ENCODE data around the gene PGM5.
"Not testable (repeated sequence)": the region's sequence is repeated elsewhere in the genome, so short reads cannot be mapped to it uniquely, and the experiment has no call there.

The PGM5 gene

GRCh38 chr9:68356380-68357118 is at the start of gene PGM5:
Gene PGM5 (plus strand): TSS chr9:68356611. CDS start chr9:68357128, 517 bp downstream.
- not testable (repeated sequence) for DNase-seq (ENCODE audit: low read depth in 4 of 4, low spot score in 1 of 4)

- DNase-seq (ENCODE audit: low read depth in 4 of 4, low spot score in 1 of 4) = not testable (repeated sequence)
Measured at GRCh38 chr9:68307127-68307526, 49.3 kb upstream of the PGM5 start.

DNA sequence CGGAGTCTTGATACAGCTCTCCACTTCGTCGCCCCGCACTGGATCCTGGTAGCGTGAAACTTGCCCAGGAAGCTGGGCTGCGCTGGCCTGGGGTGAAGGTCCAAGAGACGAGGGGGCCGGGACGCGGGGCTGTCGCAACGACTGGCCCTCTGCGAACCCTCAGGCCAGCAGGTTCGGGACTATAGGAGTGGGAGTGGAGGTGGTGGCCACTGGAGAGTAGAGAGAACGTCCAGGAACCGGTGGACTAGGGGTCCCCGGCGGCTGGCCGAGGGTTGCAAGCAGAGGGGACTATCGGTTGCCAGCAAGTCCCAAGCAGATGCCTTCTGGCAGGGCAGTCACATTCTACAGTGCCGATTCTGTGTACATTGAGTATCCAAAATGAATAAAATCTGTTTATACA is 48.8 kb upstream of the PGM5 start:
- DNase-seq (ENCODE audit: low read depth in 4 of 4, low spot score in 1 of 4) = not testable (repeated sequence)

DNA sequence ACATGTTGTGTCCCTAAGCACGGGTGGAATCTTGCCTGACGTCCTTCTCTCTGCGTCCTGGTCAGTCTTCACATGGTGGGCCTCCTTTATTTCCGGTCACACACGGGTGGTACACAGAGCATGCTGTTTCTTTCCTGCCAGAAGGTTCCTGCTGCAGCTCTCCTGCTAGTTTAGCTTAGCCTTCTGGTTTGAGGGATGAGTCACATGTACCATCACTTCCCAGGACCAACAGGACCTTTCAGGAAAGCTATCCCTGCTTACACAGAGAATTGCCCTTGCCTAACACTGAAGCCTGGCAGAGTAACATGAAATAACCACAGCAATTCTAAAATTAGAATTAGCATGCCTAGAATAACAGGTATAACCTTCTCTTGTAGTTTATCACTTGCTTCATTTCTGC is 45.2 kb upstream of the PGM5 start:
- DNase-seq (ENCODE audit: low read depth in 4 of 4, low spot score in 1 of 4) = not testable (repeated sequence)

GRCh38 chr9:68318209-68318608 is 38.2 kb upstream of the PGM5 start:
- not testable (repeated sequence) for DNase-seq (ENCODE audit: low read depth in 4 of 4, low spot score in 1 of 4)

DNA sequence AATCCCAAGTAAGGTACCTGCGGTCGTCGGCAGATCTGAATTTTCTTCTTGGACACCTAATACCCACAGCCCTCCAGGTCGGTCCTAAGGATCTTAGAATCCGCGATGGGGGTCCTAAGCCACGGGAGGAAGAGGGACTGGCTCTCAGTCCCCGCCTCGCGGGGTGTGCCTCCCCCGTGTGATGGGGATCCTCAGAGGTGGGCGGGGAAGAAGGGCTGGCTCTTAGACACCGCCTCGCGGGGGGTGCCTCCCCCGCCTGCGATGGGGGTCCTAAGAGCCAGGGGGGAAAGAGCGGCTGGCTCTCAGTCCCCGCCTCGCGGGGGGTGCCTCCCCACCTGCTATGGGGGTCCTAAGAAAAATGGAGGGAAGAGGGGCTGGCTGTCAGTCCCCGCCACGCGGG is 32.7 kb upstream of the PGM5 start:
- not testable (repeated sequence) for DNase-seq (ENCODE audit: low read depth in 4 of 4, low spot score in 1 of 4)

DNA sequence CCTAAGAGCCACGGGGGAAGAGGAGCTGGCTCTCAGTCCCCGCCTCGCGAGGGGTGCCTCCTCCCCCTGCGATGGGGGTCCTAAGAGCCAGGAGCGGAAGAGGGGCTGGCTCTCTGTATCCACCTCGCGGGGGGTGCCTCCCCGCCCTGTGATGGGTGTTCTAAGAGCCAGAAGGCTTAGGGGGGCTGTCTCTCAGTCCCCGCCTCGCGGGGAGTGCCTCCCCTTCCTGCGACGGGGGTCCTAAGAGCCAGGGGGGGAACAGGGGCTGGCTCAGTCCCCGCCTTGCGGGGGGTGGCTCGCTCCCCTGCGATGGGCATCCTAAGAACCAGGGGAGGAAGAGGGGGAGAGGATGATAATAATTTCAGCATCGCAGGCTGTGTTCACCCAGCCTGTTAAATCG is 31.9 kb upstream of the PGM5 start:
- DNase-seq (ENCODE audit: low read depth in 4 of 4, low spot score in 1 of 4) = not testable (repeated sequence)

- DNase-seq (ENCODE audit: low read depth in 4 of 4, low spot score in 1 of 4) = not testable (repeated sequence)
Measured at GRCh38 chr9:68329106-68329505, 27.3 kb upstream of the PGM5 start.

DNA sequence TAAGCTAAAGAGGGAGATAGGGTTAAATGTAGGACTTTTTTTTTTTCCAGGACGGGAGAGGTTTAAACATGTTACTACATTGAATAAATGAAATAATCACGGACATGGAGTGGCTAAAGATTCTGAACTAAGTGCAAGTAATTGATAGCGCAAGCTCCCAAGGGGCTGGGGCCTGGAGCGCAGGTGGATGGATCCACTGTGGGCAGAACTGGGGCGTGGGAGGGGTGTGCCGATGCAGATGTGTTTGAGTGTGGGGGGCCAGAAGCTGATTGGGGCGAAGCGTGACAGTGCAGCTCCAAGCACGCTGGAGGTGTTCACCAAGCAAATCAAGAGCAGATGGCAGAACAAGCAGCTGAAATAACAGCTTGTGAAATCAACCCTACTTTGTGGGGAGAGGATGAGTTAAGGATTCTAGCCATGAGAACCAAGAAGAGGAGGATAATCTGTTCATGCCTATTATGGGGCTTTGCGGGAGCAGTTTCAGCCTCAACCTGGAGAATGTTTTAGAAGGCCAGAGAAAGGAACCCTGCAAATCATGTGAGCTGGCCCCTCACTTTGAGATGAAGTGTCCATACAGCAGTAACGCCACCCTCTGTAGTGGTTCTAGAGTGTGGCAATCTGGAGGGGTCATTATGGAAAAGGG is 25.8 kb upstream of the PGM5 start:
- DNase-seq (ENCODE audit: low read depth in 4 of 4, low spot score in 1 of 4) = not testable (repeated sequence)

DNA sequence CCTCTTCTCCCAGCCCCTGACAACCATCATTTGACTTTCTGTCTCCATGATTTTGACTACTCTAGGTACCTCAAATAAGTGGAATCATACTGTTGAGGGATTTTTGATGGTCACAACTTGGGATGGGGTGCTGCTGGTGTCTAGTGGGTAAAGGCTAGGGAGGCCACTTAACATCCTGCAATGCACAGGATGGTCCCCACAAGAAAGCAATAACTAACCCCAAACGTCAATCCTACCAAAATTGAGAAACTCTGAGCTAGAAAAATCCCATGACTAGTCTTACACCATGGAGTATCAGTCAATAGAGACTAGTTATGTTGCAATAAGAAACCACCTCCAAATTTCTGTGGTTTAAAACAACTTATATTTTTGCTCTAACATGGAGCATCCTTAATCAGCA is 24.3 kb upstream of the PGM5 start:
- not testable (repeated sequence) for DNase-seq (ENCODE audit: low read depth in 4 of 4, low spot score in 1 of 4)

GRCh38 chr9:68335935-68336334 is 20.5 kb upstream of the PGM5 start:
- not testable (repeated sequence) for DNase-seq (ENCODE audit: low read depth in 4 of 4, low spot score in 1 of 4)

- DNase-seq (ENCODE audit: low read depth in 4 of 4, low spot score in 1 of 4) = not testable (repeated sequence)
Measured at GRCh38 chr9:68336639-68337339, 19.6 kb upstream of the PGM5 start.

DNA sequence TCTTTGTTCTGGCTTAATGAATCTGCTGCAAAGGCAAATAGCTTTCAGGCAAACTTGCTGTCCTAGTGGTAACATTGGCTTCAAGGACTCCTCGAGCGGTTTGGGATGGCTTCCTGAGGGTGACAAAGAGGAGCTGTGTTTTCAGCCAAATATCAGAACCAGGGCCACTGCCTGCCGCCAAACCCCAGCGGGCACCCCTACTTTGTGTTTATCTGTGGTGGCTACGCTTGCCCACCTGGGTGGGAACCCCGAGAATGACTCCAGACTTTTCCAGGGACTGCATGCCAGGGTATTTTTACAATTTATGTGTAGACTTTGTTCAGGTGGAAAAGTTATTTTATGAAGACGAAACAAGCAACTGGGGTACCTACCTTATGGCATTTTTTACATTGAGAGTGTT is 18.4 kb upstream of the PGM5 start:
- DNase-seq (ENCODE audit: low read depth in 4 of 4, low spot score in 1 of 4) = not testable (repeated sequence)

DNA sequence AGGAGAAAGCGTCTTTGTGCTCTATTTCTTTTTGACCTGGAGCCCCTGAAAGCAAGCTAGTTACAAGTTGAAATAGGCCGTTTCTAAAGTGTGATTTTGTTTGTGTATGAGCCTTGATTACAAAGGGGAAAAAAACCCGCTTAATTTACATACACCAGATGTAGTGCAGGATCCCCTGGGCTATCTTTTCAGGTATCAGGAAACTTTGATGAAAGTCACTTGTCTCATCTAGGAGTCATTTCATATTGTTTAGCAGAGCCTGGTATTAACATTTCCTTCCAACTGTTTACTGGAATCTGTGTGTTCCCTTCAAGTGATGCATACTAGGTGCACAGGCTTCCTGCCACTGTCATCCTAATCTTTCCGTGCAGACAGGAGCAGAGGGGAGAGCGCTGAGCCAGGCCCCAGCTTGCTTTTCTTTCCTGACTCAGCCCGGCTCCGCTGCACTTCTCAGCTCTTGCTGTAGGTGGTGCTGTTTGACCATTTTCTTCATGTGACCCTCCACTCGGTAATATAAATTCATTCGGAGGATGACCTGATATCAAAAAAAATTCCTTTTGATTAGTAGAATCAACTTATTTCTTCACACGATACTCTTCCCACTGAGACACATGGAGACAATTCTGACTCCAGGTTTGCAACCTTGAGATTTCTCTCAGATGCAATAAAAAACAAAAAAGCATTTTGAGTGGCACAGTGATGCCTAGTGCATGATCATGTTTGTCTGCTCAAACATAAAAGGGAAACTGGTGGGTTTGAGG is 14.0 kb upstream of the PGM5 start:
- DNase-seq (ENCODE audit: low read depth in 4 of 4, low spot score in 1 of 4) = not testable (repeated sequence)

GRCh38 chr9:68343242-68343641 is 13.2 kb upstream of the PGM5 start:
- not testable (repeated sequence) for DNase-seq (ENCODE audit: low read depth in 4 of 4, low spot score in 1 of 4)

DNA sequence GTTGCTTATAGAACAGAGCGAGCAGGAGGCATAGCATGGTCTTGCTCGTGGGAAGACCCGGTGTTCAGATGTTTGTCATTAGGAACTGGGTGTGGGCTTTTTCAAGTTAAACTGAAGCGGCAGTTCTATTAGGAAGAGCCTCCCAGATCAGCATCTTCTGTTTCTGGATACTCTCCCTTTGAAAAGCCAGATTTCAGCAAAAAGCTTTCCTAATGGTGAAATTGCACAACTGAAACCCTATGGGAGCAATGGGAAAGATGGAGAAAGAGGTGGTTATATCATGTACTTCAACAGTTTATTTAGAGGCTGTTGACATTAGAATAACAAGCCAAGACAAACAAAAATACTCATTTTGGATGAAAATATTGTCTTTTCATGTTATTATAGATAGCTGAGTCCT is 12.4 kb upstream of the PGM5 start:
- DNase-seq (ENCODE audit: low read depth in 4 of 4, low spot score in 1 of 4) = not testable (repeated sequence)

DNA sequence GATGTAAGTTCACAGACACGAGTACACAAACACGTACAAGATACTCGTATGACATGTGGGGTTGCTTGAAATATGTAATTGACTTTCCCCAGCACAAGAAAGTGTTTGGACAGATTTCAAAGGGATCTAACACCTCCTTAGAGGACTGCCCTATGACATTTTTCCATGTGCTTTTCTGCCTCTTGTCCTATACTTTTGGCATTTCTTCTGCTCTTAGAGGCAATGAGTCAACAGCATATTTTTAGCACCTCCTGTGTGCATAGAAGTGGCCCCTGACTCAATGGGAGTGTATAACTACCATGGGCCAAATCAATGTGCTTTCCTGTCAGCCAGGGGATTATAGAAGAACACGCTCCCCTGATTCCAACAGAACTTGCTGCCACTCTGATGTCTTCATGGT is 4.7 kb upstream of the PGM5 start:
- DNase-seq (ENCODE audit: low read depth in 4 of 4, low spot score in 1 of 4) = not testable (repeated sequence)

DNA sequence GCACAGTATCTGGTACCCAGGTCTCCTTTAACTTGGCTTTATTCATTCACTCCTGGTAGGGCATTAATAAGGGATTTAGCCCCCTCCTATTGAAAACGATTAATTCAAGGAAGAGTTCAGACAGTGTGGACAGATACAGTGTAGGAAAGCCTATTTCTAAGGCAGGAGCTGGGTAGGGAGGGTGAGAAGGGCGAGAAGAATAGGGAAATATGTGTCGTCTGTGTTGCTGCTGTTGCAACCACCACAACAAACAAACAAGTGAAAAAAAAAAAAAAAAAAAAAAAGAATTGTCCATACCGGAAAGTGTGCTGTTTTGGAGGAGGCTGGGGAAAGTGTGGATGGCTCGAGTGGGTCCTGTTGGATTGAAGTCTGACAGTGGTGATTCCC is 425 bp upstream of the PGM5 start:
- not testable (repeated sequence) for DNase-seq (ENCODE audit: low read depth in 4 of 4, low spot score in 1 of 4)

GRCh38 chr9:68357119-68357714 is 806 bp downstream of the PGM5 start:
- not testable (repeated sequence) for DNase-seq (ENCODE audit: low read depth in 4 of 4, low spot score in 1 of 4)

- DNase-seq (ENCODE audit: low read depth in 4 of 4, low spot score in 1 of 4) = not testable (repeated sequence)
Measured at GRCh38 chr9:68366933-68367547, 10.6 kb downstream of the PGM5 start.

Data from stimulated activated CD4-positive, alpha-beta T cell treated with anti-CD3 and anti-CD28 coated beads, Interleukin-1b, Interleukin-23, amount 100 ng/mL, for 24 hours (primary cell).